PC-9 (cell line): Measurements from ENCODE around the gene ZBTB9. TPM values are rescaled to one million over a fixed set of nuclear protein-coding genes. Genes with fewer than 3 reads are reported as not detected.
"Not testable (repeated sequence)": the region's sequence is repeated elsewhere in the genome, so short reads cannot be mapped to it uniquely, and the experiment has no call there.

Experiments
- BruUV-seq: library from RNA; stranded (reverse); fragments of 400-500 nt; replicated peaks from 2 replicates; lab custom pipeline; 2021; lab: Mats Ljungman, UMichigan
- CTCF ChIA-PET: fragments of 300-600 bp; sonication (Branson Sonifier 250); formaldehyde crosslinking; loops from one replicate; lab custom pipeline; 2022; ENCODE audit warnings: antibody characterized with exemption; lab: Charles Lee
- POLR2A ChIA-PET: fragments of 300-600 bp; sonication (Branson Sonifier 250); formaldehyde crosslinking; loops from one replicate; lab custom pipeline; 2022; ENCODE audit warnings: antibody characterized with exemption; ENCODE audit not compliant: unreplicated experiment; lab: Charles Lee
- DNase-seq, 2 experiments: peaks; one replicate each; pipeline versions ENCODE4 v3.0.0 to v3.0.0-alpha.2; 2015 to 2022; ENCODE audit warnings: mixed read lengths in 1 of 2
- H2AFZ ChIP-seq: fragments of 200-600 bp; sonication (generic); 2 replicates; pipeline ENCODE4 v1.8.1; 2017; ENCODE audit warnings: antibody characterized with exemption
- H3F3A ChIP-seq: fragments of 200-600 bp; sonication (generic); 2 replicates; pipeline ENCODE4 v1.8.1; 2017; ENCODE audit warnings: antibody characterized with exemption, mild to moderate bottlenecking, low read depth; ENCODE audit not compliant: insufficient read depth
- H3K27ac ChIP-seq: fragments of 200-600 bp; sonication (generic); 2 replicates; pipeline ENCODE4 v1.6.1; 2016; ENCODE audit warnings: mixed run types
- H3K27me3 ChIP-seq: fragments of 200-600 bp; sonication (generic); 2 replicates; pipeline ENCODE4 v1.6.1; 2016; ENCODE audit warnings: low read depth, mixed run types; ENCODE audit not compliant: insufficient read depth
- H3K36me3 ChIP-seq: fragments of 200-600 bp; sonication (generic); 2 replicates; pipeline ENCODE4 v1.6.1; 2016; ENCODE audit warnings: low read depth, mixed run types
- H3K4me1 ChIP-seq: fragments of 200-600 bp; sonication (generic); replicated peaks from 2 replicates; pipeline ENCODE4 v1.6.1; 2016; ENCODE audit warnings: mixed run types; ENCODE audit not compliant: insufficient read depth
- H3K4me2 ChIP-seq: fragments of 200-600 bp; sonication (generic); 2 replicates; pipeline ENCODE4 v1.6.1; 2017; ENCODE audit warnings: mixed run types
- H3K4me3 ChIP-seq: fragments of 200-600 bp; sonication (generic); 2 replicates; pipeline ENCODE4 v1.6.1; 2016; ENCODE audit warnings: mixed run types
- H3K79me2 ChIP-seq: fragments of 200-600 bp; sonication (generic); 2 replicates; pipeline ENCODE4 v1.6.1; 2017; ENCODE audit warnings: low read depth, mixed run types
- H3K9me2 ChIP-seq: fragments of 200-600 bp; sonication (generic); 2 replicates; pipeline ENCODE4 v1.8.1; 2017; ENCODE audit warnings: mild to moderate bottlenecking; ENCODE audit not compliant: insufficient read depth
- H3K9me3 ChIP-seq: fragments of 200-600 bp; sonication (generic); 2 replicates; pipeline ENCODE4 v1.8.1; 2016; ENCODE audit warnings: low read depth; ENCODE audit not compliant: insufficient read depth
- H4K20me1 ChIP-seq: fragments of 200-600 bp; sonication (generic); 2 replicates; pipeline ENCODE4 v1.8.1; 2017; ENCODE audit not compliant: insufficient read depth
- EZH2 ChIP-seq: fragments of 200-600 bp; sonication (generic); IDR thresholded peaks from 2 replicates; pipeline ENCODE4 v1.8.0; 2017; ENCODE audit warnings: antibody characterized with exemption, low read depth
- intact Hi-C: fragments of 100-400 bp; cut with micrococcal nuclease; formaldehyde crosslinking; loops from one replicate; pipeline ENCODE4 v1.10.0; 2022; ENCODE audit not compliant: unreplicated experiment
- total RNA-seq: library from RNA; stranded (reverse); gene quantifications from 2 replicates; pipeline ENCODE4 v1.2.3, GENCODE V29; 2021
- TF ChIP-seq, protein P1 (sequence below): fragments of 200-600 bp; sonication (generic); conservative IDR thresholded peaks from 2 replicates; pipeline ENCODE4 v1.6.1; 2017; ENCODE audit warnings: mixed run types, antibody characterized with exemption, mild to moderate bottlenecking, moderate library complexity

ZBTB9 gene
- total RNA-seq, 1 experiment from 2014 or later, result 7.9 TPM

DNA sequence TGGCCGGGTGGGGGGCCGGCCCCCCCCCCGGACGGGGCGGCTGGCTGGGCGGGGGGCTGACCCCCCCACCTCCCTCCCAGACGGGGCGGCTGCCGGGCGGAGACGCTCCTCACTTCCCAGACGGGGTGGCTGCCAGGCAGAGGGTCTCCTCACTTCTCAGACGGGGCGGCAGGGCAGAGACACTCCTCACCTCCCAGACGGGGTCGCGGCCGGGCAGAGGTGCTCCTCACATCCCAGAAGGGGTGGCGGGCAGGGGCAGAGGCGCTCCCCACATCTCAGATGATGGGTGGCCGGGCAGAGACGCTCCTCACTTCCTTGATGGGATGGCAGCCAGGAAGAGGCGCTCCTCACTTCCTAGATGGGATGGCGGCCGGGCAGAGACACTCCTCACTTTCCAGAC is 31.3 kb downstream of the ZBTB9 start:
- H3K4me2 ChIP-seq, H3K79me2 ChIP-seq, H3K9me2 ChIP-seq, H4K20me1 ChIP-seq, H2AFZ ChIP-seq, H3K4me3 ChIP-seq, DNase-seq, H3K36me3 ChIP-seq, H3K27ac ChIP-seq, H3K9me3 ChIP-seq, H3K4me1 ChIP-seq, H3F3A ChIP-seq, intact Hi-C loops, H3K27me3 ChIP-seq, POLR2A ChIA-PET, BruUV-seq: not testable (repeated sequence)
- CTCF ChIA-PET, result interaction anchor here (0.6 kb wide), 1 partner anchor 255 kb away, joined by 5 read pairs; no protein-coding TSS in a partner anchor

DNA sequence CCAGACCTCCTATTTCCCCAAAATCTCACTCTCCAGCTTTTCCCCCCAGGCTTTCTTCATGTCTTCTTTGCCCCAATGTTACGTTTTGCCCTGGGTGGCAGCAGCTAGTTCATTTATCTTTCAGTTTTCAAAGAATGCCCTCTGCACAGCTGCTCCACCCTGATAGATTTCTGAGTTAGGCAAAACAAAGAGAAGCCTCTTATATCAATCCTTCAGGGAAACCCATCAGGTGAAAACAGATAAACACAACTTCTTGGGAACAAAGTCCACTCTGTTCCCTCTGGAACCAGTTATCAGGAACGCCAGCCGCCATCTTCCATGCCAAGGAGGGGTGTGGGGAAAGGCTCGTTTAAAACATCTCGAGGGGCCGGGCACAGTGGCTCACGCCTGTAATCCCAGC is 34.0 kb downstream of the ZBTB9 start:
- TF ChIP-seq, protein P1, sequence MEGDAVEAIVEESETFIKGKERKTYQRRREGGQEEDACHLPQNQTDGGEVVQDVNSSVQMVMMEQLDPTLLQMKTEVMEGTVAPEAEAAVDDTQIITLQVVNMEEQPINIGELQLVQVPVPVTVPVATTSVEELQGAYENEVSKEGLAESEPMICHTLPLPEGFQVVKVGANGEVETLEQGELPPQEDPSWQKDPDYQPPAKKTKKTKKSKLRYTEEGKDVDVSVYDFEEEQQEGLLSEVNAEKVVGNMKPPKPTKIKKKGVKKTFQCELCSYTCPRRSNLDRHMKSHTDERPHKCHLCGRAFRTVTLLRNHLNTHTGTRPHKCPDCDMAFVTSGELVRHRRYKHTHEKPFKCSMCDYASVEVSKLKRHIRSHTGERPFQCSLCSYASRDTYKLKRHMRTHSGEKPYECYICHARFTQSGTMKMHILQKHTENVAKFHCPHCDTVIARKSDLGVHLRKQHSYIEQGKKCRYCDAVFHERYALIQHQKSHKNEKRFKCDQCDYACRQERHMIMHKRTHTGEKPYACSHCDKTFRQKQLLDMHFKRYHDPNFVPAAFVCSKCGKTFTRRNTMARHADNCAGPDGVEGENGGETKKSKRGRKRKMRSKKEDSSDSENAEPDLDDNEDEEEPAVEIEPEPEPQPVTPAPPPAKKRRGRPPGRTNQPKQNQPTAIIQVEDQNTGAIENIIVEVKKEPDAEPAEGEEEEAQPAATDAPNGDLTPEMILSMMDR, result no peak
- TF ChIP-seq EZH2, result no peak
- Histone ChIP-seq H4K20me1 (no peaks in the 10 kb centered on the region; the same call in 1 of the 2 replicates), H3K27me3 (0 out of 2 replicates have a peak, but pooled peaks cover 4% of the 10 kb centered on the region), H3K9me2 (no peaks in the 10 kb centered on the region), H3K9me3 (no peaks in the 10 kb centered on the region), H3K4me3 (no peak overlapping the region), H2AFZ (no peak overlapping the region), H3K27ac (no peak overlapping the region), H3K36me3 (no peaks in the 10 kb centered on the region), H3F3A (no peaks in the 10 kb centered on the region), H3K4me1 (no peaks in the 10 kb centered on the region), H3K79me2 (no peaks in the 10 kb centered on the region), H3K4me2 (no peak overlapping the region)
- intact Hi-C loops, result no loop called here
- BruUV-seq, result no TSS peak
- POLR2A ChIA-PET, result no interaction called here
- CTCF ChIA-PET, result no interaction called here
- no peak for DNase-seq

DNA sequence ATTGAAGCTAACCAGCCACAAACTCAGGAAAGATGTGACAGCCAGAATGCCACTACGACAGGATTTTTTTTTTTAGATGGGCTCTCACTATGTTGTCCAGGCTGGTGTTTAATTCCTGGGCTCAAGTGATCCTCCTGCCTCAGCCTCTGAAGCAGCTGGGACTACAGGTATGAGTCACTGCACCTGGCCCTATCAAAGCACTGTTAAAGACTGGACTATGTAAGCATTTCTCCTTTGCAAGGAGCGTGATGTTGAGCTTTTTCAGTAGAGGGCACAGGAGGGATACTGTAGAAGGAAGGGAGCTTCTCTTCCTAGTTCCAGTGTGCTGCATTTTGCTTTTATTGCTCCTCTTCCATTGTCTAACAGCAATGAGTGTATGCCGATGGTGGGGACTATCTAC is 35.8 kb downstream of the ZBTB9 start:
- no peaks in the 10 kb centered on the region for H3K36me3 ChIP-seq
- no peaks in the 10 kb centered on the region for H3K9me2 ChIP-seq
- H3K9me3 ChIP-seq, result no peaks in the 10 kb centered on the region
- no peak overlapping the region for H2AFZ ChIP-seq
- H3K27ac ChIP-seq, result no peak overlapping the region
- no peak for TF ChIP-seq EZH2
- TF ChIP-seq, protein P1, result no peak
- BruUV-seq, result no TSS peak
- H3K4me1 ChIP-seq, result no peaks in the 10 kb centered on the region
- H3F3A ChIP-seq, result no peaks in the 10 kb centered on the region
- peak; percentile 5 to 41 for DNase-seq
- 0 out of 2 replicates have a peak, but pooled peaks cover 4% of the 10 kb centered on the region for H3K27me3 ChIP-seq
- H3K79me2 ChIP-seq, result no peaks in the 10 kb centered on the region
- no peak overlapping the region for H3K4me2 ChIP-seq
- H3K4me3 ChIP-seq, result no peak overlapping the region
- ChIA-PET POLR2A (no interaction called here), CTCF (interaction anchor here (0.6 kb wide), 1 partner anchor 15 kb away, joined by 5 read pairs; no protein-coding TSS in a partner anchor)
- intact Hi-C loops, result no loop called here
- no peaks in the 10 kb centered on the region for H4K20me1 ChIP-seq

DNA sequence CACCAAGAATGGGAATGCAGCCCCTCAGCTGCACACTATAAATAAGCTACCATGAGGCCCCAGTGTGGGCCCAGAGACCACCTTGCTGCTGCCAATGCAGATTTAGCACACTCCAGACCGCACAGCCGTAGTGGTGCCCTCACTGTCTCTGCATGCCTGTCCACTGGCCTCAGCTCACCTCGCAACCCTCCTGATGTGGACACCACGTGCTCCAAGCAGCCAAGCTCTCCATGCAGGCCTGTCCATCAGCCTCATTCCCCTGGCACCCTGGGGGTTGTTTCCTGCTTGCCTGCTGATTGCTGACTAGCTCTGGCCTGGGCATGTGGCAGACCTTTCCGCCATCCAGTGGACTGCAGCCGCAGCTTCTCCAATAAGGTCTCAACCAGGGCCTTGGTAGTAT is 36.2 kb downstream of the ZBTB9 start:
- Histone ChIP-seq H3K4me3 (no peak overlapping the region), H3K4me2 (no peak overlapping the region), H3K4me1 (no peaks in the 10 kb centered on the region), H3K9me3 (no peaks in the 10 kb centered on the region), H3K79me2 (no peaks in the 10 kb centered on the region), H3K27ac (no peak overlapping the region), H3F3A (no peaks in the 10 kb centered on the region), H4K20me1 (no peaks in the 10 kb centered on the region), H3K36me3 (no peaks in the 10 kb centered on the region), H2AFZ (no peak overlapping the region), H3K9me2 (no peaks in the 10 kb centered on the region), H3K27me3 (0 out of 2 replicates have a peak, but pooled peaks cover 4% of the 10 kb centered on the region)
- no TSS peak for BruUV-seq
- DNase-seq, result no peak
- ChIA-PET CTCF (no interaction called here), POLR2A (no interaction called here)
- TF ChIP-seq, protein P1, result no peak
- TF ChIP-seq EZH2, result no peak
- intact Hi-C loops, result no loop called here
